SH-SY5Y (cell line): ENCODE data around the gene RGS2.

Experiments used
- GATA2 ChIP-seq: IDR thresholded peaks from 2 replicates; pipeline ENCODE4 v1.6.1; 2011; ENCODE audit warnings: mild to moderate bottlenecking, low read depth, low read length
- GATA3 ChIP-seq: IDR thresholded peaks from 2 replicates; pipeline ENCODE4 v1.6.1; 2011; ENCODE audit warnings: low read depth, mild to moderate bottlenecking, low read length, moderate library complexity

- no peak for TF ChIP-seq GATA2
- no peak for TF ChIP-seq GATA3
These were observed 6.0 kb downstream of the RGS2 start for GRCh38 chr1:192814805-192815204.
